Limb (tissue), 2 donors: ENCODE results near the gene GTF2F1.
"Not testable (repeated sequence)": the region's sequence is repeated elsewhere in the genome, so short reads cannot be mapped to it uniquely, and the experiment has no call there.

Experiments
- DNase-seq, 2 donors: peaks; one replicate each; pipeline ENCODE4 v3.0.0-alpha.2; 2016; ENCODE audit errors: extremely low spot score in 2 of 2

GTF2F1 gene

DNA sequence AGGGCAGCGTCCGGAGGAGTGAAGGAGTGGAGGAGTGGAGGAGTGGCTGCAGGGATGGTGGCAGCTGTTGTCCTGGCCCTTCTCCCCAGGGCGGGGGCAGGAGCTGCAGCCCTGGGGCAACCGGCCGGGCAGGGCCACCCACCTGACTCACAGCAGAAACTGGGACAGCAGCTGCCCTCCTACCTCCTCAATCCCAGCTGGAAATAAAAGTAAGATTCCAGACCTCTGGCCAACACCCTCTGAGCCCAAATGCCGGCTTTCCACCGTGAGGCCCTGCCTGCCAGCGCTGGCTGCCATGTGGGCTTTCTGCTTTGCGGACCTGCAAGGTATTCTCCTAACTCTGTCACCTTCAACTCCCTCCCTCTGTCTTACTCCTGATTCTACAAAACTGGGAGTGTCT lies 35.0 kb downstream of the GTF2F1 start:
- no peak for DNase-seq

- DNase-seq: no peak
These were observed 35.8 kb downstream of the GTF2F1 start for GRCh38 chr19:6357174-6357573.

DNA sequence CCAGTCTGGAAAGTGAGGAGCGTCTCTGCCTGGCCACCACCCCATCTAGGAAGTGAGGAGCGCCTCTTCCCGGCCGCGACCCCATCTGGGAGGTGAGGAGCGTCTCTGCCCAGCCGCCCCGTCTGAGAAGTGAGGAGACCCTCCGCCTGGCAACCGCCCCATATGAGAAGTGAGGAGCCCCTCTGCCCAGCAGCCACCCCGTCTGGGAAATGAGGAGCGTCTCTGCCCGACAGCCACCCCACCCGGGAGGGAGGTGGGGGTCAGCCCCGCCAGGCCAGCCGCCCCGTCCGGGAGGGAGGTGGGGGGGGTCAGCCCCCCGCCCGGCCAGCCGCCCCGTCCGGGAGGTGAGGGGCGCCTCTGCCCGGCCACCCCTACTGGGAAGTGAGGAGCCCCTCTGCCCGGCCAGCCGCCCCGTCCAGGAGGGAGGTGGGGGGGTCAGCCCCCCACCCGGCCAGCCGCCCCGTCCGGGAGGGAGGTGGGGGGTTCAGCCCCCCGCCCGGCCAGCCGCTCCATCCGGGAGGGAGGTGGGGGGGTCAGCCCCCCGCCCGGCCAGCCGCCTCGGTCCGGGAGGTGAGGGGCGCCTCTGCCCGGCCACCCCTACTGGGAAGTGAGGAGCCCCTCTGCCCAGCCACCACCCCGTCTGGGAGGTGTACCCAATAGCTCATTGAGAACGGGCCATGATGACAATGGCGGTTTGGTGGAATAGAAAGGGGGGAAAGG lies 37.5 kb downstream of the GTF2F1 start:
- not testable (repeated sequence) for DNase-seq

DNA sequence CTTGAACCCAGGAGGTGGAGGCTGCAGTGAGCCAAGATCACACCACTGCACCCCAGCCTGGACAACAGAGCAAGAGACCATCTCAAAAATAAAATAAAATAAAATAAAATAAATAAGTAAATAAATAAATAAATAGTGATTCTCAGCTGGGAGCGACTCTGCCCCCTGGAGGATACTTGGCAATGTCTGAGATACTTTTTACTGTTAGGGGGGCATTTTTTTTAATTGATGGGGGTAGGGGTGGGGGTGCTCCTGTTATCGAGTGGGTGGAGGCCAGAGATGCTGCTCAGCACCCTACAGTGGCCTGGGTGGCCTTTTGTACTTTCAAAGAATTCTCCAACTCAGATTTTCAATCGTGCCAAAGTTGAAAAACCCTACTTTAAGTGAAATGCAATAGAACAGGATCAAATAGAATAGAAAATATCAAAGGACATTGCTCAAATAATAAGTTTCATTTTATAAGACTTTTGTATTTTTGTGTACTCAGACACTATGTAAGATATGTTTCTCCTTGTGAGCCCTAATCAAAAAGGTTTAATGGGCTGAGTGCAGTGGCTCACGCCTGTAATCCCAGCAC lies 38.8 kb downstream of the GTF2F1 start:
- DNase-seq: no peak

DNA sequence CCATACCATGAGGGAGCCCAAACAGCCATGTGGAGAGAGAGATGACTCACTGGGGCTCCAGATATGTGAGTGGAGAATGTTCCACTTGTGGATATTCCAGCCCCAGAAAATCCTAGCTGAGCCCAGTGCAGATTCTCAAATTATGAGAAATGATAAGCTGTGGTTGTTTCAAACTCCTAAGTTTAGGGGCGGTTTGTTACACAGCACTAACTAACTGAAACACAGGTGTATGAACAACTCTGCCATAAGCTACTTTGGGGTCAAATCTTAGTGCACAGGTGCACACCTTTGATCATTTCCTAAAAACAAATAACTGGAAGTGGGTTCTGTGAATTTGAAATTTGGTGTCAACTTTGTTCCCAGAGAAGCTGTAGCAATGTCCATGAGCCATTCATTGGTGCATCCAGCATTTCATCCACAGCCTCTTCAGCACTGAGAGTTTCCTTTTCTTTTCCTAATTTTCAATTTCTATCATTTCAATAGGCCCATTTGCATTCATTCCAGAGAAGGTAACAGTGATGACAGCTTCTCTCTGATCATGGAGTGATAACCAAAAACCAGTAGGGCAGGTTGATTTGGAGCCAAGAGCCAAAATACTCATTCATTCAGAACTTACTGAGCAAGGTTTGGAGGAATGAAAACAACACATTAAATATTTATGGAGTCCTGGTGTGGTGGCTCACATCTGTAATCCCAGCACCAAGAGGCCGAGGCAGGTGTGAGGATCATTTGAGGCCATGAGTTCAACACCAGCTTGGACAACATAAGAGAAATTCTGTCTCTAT lies 40.4 kb downstream of the GTF2F1 start:
- no peak for DNase-seq

- DNase-seq: no peak
These were observed 42.3 kb downstream of the GTF2F1 start for GRCh38 chr19:6350688-6351087.

DNA sequence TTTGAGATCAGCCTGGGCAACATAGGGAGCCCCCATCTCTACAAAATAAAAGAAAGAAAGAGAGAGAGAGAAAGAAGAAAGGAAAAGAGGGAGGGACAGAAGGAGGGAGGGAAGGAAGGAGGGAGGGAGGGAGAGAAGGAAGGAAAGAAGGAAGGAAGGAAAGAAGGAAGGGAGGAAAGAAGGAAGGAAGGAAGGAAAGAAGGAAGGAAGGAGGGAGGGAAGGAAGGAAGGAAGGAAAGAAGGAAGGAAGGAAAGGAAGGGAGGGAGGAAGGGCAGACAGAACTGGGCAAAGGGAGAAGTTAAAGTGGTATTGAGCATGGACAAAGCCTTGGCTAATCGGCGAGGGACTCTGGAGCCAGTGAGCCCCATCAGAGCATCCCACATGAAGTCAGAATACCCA lies 43.7 kb downstream of the GTF2F1 start:
- DNase-seq: not testable (repeated sequence)

GRCh38 chr19:6343462-6343861 lies 49.5 kb downstream of the GTF2F1 start:
- DNase-seq: no peak

DNA sequence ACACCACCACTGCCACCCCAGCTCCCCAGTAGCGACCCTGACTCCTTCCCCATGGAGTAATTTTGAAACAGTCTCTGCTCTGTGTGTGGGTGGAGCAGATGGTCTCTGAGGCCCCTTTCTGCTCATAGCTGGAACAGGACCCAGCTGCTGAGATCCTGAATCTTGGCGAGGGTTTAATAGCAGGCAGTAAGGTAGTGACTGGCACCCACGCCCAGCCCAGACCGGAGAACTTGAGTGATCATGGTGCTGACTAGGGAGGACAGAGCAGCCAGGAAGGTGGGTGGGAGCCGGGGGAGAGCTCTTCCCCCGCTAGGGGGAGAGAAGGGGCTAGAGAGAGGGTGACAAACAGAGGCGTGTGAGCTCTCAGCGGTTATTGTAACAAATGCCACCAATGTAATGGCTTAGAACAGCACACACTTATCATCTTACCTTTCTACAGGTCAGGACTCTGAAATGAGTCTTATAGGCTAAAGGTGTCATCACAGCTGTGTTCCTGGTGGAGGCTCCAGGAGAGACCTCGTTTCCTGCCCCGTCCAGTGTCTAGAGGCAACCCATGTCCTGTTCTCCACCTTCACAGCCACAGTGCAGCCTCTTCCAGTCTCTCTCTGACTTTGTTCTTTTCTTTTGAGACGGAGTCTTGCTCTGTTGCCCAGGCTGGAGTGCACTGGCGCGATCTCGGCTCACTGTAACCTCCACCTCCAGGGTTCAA lies 52.3 kb downstream of the GTF2F1 start:
- no peak for DNase-seq

DNA sequence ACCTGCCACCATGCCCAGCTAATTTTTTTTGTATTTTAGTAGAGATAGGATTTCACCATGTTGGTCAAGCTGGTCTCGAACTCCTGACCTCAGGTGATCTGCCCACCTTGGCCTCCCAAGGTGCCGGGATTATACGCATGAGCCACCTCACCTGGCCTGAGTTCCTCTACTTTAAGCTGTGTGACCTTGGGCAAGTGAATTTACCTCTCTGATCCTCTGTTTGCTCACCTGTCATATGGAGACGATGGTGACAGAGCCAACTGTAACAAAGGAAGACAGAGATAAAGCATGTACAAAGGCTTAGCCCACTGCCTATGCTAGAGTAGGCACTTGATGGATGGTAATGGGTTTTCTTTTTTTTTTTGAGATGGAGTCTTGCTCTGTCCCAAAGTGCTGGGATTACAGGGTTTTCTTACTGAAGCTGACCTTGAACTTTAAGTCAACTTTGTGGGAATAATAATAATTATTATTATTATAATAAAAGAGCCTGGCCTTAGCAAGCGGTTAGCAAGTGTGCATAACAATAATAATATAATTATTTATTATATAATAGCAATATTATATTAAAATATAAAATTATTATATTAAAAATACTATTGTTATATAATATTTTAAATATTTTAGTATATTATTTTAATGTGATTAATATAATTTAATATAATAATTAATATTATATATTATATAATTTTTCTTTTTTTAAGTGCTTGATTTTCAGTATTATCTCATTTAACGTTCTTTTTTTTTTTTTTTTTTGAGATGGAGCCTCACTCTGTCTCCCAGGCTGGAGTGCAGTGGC lies 58.3 kb downstream of the GTF2F1 start:
- no peak for DNase-seq

GRCh38 chr19:6333439-6333838 lies 59.5 kb downstream of the GTF2F1 start, which contains the start of gene ACER1:
TSS of gene ACER1 (minus strand) at chr19:6333612. CDS start at chr19:6333551, 61 bp downstream.
- no peak for DNase-seq
